Measurements from ENCODE around the gene CDKN2B-AS1.

Gene CDKN2B-AS1

DNA sequence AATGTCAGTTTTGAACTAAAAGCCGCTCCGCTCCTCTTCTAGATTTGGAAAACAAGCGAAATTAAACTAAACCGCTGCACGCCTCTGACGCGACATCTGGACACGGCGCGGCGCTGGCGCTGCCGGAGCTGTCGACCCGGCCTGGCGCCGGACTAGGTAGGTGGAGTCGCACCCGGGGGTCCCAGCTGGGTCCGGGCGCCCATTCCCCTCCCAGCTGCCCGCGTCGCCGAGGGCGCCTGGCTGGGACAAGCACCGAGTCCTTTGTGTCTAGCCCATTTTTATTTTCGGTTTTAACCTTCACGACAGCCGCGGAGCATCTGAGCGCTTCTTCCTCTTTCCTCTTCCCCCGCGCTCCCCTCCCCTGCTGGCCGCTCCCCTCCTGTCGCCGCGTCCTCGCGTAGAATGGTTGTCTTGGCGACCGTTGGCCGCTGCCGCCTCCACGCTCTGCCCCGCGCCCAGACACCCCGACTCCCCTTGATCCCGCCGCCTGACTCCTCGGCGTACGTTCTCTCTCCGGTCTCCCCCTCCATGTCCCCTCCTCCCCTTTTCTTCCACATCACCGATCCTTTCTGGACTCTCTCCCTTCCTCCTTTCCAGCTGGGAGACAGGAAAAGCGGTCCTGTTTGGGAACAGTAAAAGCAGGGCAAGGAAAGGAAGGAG, 545 bp downstream of the CDKN2B-AS1 start:
- Histone ChIP-seq H3K27me3 (ENCODE audit: control insufficient read depth, insufficient read depth, low read length) (peaks cover 35% of the 10 kb centered on the region), H3K27ac (ENCODE audit: low read length) (no peak overlapping the region), H3K9me3 (ENCODE audit: control insufficient read depth, insufficient read depth, low read length) (no peaks in the 10 kb centered on the region), H3K4me3 (ENCODE audit: low read length) (peak overlapping the region; percentile 56; the same call in 1 of the 2 replicates), H3K4me1 (ENCODE audit: control insufficient read depth, insufficient read depth, low read length) (no peaks in the 10 kb centered on the region; the same call in 1 of the 2 replicates), H3K36me3 (ENCODE audit: control insufficient read depth, insufficient read depth, low read length) (no peaks in the 10 kb centered on the region)
- WGBS (ENCODE audit: insufficient coverage, insufficient read length): no CpG with 5 or more reads among the region's 56 CpGs
- no peak for DNase-seq (ENCODE audit: low read depth, low spot score)

DNA sequence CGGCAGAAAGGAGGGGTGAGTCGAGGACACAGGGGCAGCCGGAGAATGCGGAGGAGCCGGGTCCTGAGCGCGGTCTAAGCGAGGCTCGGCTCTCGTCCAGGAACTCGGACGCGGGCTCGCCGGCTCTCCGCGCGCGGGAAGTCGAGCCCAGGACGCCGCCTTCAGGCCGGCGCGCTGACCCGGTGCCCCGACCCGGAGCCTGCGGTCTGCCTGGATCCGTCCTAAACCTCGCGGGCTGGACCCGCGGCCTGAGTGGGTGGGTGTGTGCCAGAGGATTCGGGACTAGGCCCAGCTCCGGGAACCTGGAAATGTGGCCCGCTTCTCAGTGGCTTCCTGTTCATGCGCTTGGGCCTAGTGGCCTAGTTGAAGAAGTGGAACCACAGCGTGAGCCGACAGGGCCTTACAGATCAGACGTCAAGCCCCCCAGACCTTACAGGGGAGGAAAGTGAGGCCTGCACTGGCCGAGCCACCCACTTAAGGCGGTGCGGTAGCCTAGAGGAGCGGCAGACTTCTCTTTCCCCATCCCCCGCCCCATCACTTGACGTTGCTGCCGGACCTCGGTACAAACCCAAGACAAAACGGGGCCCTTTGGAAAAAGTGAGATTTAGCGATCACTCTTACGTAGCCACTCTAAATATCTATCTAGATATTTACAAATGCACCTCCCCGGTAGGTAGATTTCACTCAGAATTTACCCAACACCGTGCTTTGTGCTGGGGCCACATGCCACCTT, 1.2 kb downstream of the CDKN2B-AS1 start:
- Histone ChIP-seq H3K36me3 (ENCODE audit: control insufficient read depth, insufficient read depth, low read length) (no peaks in the 10 kb centered on the region), H3K4me3 (ENCODE audit: low read length) (peak overlapping the region; percentile 56; the same call in 1 of the 2 replicates), H3K27me3 (ENCODE audit: control insufficient read depth, insufficient read depth, low read length) (peaks cover 32% of the 10 kb centered on the region), H3K4me1 (ENCODE audit: control insufficient read depth, insufficient read depth, low read length) (no peaks in the 10 kb centered on the region; the same call in 1 of the 2 replicates), H3K9me3 (ENCODE audit: control insufficient read depth, insufficient read depth, low read length) (no peaks in the 10 kb centered on the region), H3K27ac (ENCODE audit: low read length) (no peak overlapping the region)
- WGBS (ENCODE audit: insufficient coverage, insufficient read length): no CpG with 5 or more reads among the region's 54 CpGs
- DNase-seq (ENCODE audit: low read depth, low spot score): no peak

DNA sequence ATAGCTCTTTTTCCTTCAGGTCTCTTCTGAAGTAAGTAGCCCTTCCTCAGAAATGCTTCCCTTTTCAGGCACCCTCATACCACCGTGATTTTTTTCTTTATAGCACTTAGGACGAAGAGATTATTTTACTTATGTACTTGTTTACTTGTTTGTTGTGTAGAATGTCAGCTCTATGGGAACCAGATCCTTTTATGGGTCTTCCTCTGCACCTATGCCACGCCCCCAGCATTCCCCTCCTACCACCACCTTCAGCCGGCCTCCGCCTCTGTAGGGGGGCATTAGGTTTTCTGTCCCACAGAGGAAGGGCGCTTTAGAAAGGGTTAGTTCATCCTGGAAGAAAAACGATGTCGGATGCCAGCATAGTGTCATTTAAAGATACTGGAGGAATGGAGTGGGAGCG, 1.8 kb downstream of the CDKN2B-AS1 start:
- Histone ChIP-seq H3K27ac (ENCODE audit: low read length) (no peak overlapping the region), H3K27me3 (ENCODE audit: control insufficient read depth, insufficient read depth, low read length) (peaks cover 29% of the 10 kb centered on the region)

DNA sequence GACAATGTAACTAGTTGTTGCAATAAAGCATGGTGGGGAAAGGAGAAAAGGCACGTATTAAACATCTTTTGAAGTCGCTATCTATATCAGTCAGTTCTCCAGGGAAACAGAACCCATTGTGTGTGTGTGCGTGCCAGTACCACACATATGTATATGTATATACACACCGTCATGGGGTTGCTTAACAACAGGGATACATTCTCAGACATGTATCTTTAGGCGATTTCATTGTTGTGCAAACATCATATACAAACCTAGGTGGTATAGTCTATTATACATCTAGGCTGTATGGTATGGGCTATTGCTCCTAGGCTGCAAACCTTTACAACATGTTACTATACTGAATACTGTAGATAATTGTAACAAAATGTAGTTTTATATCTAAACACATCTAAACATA, 2.3 kb downstream of the CDKN2B-AS1 start:
- H3K36me3 ChIP-seq (ENCODE audit: control insufficient read depth, insufficient read depth, low read length): no peaks in the 10 kb centered on the region
- H3K27ac ChIP-seq (ENCODE audit: low read length): no peak overlapping the region
- no peak overlapping the region for H3K4me3 ChIP-seq (ENCODE audit: low read length)
- no peaks in the 10 kb centered on the region for H3K9me3 ChIP-seq (ENCODE audit: control insufficient read depth, insufficient read depth, low read length)
- no peaks in the 10 kb centered on the region; the same call in 1 of the 2 replicates for H3K4me1 ChIP-seq (ENCODE audit: control insufficient read depth, insufficient read depth, low read length)
- DNase-seq (ENCODE audit: low read depth, low spot score): no peak
- no CpG with 5 or more reads among the region's 5 CpGs for WGBS (ENCODE audit: insufficient coverage, insufficient read length)
- H3K27me3 ChIP-seq (ENCODE audit: control insufficient read depth, insufficient read depth, low read length): peaks cover 26% of the 10 kb centered on the region

More for the DNA sequence above, 1.8 kb downstream of the CDKN2B-AS1 start:
- H3K9me3 ChIP-seq (ENCODE audit: control insufficient read depth, insufficient read depth, low read length): no peaks in the 10 kb centered on the region
- WGBS (ENCODE audit: insufficient coverage, insufficient read length): no CpG with 5 or more reads among the region's 9 CpGs
- no peak for DNase-seq (ENCODE audit: low read depth, low spot score)
- no peak overlapping the region; the same call in 1 of the 2 replicates for H3K4me3 ChIP-seq (ENCODE audit: low read length)
- no peaks in the 10 kb centered on the region; the same call in 1 of the 2 replicates for H3K4me1 ChIP-seq (ENCODE audit: control insufficient read depth, insufficient read depth, low read length)
- no peaks in the 10 kb centered on the region for H3K36me3 ChIP-seq (ENCODE audit: control insufficient read depth, insufficient read depth, low read length)

DNA sequence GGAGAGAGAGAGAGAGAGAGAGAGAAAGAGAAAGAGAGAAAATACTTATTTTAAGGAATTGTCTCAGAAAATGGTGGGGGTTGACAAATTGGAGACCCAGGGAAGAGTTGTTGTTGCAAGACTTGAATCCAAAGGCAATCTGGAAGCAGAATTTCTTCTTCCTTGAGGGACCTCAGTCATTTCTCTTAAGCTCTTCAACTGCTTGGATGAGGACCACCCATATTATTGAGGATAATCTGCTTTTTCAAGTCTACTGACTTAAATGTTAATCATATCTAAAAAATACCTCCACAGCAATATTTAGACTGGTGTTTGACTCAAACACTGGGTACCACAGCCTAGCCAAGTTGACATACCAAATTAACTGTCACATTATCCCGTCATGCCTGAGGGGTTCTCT, 2.9 kb downstream of the CDKN2B-AS1 start:
- no peaks in the 10 kb centered on the region for H3K36me3 ChIP-seq (ENCODE audit: control insufficient read depth, insufficient read depth, low read length)
- no peak overlapping the region for H3K4me3 ChIP-seq (ENCODE audit: low read length)
- H3K4me1 ChIP-seq (ENCODE audit: control insufficient read depth, insufficient read depth, low read length): no peaks in the 10 kb centered on the region; the same call in 1 of the 2 replicates
- no peaks in the 10 kb centered on the region for H3K9me3 ChIP-seq (ENCODE audit: control insufficient read depth, insufficient read depth, low read length)
- DNase-seq (ENCODE audit: low read depth, low spot score): no peak
- H3K27me3 ChIP-seq (ENCODE audit: control insufficient read depth, insufficient read depth, low read length): peaks cover 26% of the 10 kb centered on the region
- no peak overlapping the region for H3K27ac ChIP-seq (ENCODE audit: low read length)
- no CpG with 5 or more reads among the region's 1 CpG for WGBS (ENCODE audit: insufficient coverage, insufficient read length)

DNA sequence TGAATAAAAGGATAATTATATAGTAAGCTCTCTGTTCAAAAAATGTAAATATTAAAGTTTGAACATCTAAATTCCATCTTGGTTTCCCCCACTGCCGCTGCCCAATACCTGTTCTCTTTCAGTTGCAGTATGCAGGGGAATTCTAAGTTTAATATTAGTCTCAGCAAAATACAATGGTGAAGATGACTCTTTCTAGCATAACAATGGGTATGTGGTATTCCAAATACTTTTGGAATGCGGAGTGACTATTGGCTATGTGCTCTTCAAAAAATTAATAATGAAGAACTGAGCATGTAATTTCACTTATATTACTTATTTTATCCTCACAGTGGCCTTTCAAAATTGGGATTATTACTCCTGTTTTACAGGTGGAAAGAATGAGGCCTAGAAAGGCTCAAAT, 3.4 kb downstream of the CDKN2B-AS1 start:
- WGBS (ENCODE audit: insufficient coverage, insufficient read length): no CpG with 5 or more reads among the region's 2 CpGs
- Histone ChIP-seq H3K4me3 (ENCODE audit: low read length) (no peak overlapping the region), H3K4me1 (ENCODE audit: control insufficient read depth, insufficient read depth, low read length) (no peaks in the 10 kb centered on the region; the same call in 1 of the 2 replicates), H3K27ac (ENCODE audit: low read length) (no peak overlapping the region), H3K9me3 (ENCODE audit: control insufficient read depth, insufficient read depth, low read length) (no peaks in the 10 kb centered on the region), H3K27me3 (ENCODE audit: control insufficient read depth, insufficient read depth, low read length) (peaks cover 26% of the 10 kb centered on the region), H3K36me3 (ENCODE audit: control insufficient read depth, insufficient read depth, low read length) (no peaks in the 10 kb centered on the region)
- DNase-seq (ENCODE audit: low read depth, low spot score): no peak

DNA sequence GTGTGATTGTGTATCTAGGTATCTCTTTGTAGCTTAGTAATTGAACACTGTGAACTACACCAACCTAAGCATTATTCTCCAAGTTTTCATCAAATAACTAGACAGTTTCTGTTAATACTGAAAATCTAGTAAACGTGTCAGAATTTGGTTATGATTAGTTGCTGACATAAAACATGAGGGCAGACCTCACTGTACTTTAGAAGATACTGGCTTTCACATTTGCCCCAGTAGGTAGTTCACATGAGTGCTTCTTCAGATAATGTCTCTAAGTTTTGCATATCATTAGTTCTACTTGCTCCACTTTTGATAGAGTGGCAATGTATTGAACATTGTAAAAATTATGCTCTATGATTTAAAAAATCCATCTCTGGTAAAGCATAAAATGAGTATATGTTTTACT, 7.4 kb downstream of the CDKN2B-AS1 start:
- Histone ChIP-seq H3K4me3 (ENCODE audit: low read length) (no peak overlapping the region), H3K27me3 (ENCODE audit: control insufficient read depth, insufficient read depth, low read length) (peaks cover 22% of the 10 kb centered on the region; the same call in 1 of the 2 replicates)
- WGBS (ENCODE audit: insufficient coverage, insufficient read length): no CpG with 5 or more reads among the region's 1 CpG

DNA sequence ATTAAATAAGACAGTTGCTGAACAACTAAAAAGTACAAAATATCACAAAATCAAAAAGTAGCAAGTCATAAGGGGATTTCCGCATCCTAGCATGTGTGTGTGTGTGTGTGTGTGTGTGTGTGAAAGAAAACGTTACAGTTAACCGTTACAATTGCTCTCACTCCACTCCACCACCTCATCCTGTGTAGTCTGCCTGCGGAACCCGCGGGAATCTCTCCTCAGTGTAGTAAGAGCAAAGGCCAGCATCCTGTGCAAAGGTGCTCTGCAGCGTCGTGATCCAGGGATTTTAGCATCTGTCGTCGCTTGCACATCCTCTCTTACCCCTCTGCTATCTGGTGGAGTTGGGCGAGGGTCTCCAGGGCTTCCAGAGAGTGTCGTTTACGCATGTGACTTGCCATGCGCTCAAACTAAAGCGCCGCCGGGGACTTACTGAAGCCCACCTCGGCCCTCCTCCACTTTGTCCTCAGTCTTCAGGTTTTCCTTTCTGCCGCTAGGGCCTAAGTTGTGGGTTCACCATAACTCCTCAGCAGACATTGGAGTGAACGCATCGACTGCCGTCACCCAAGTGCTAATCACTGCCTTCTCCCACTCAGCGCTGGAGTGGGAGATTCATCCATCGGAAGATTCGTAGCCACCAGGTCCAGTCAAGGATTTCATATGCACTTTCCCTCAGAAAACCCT, 10.6 kb downstream of the CDKN2B-AS1 start:
- Histone ChIP-seq H3K27me3 (ENCODE audit: control insufficient read depth, insufficient read depth, low read length) (peaks cover 22% of the 10 kb centered on the region; the same call in 1 of the 2 replicates), H3K4me3 (ENCODE audit: low read length) (no peak overlapping the region; the same call in 1 of the 2 replicates), H3K4me1 (ENCODE audit: control insufficient read depth, insufficient read depth, low read length) (no peaks in the 10 kb centered on the region), H3K9me3 (ENCODE audit: control insufficient read depth, insufficient read depth, low read length) (no peaks in the 10 kb centered on the region), H3K36me3 (ENCODE audit: control insufficient read depth, insufficient read depth, low read length) (no peaks in the 10 kb centered on the region), H3K27ac (ENCODE audit: low read length) (no peak overlapping the region)
- DNase-seq (ENCODE audit: low read depth, low spot score): no peak
- no CpG with 5 or more reads among the region's 25 CpGs for WGBS (ENCODE audit: insufficient coverage, insufficient read length)

More for the DNA sequence above, 7.4 kb downstream of the CDKN2B-AS1 start:
- Histone ChIP-seq H3K9me3 (ENCODE audit: control insufficient read depth, insufficient read depth, low read length) (no peaks in the 10 kb centered on the region), H3K36me3 (ENCODE audit: control insufficient read depth, insufficient read depth, low read length) (no peaks in the 10 kb centered on the region), H3K27ac (ENCODE audit: low read length) (no peak overlapping the region), H3K4me1 (ENCODE audit: control insufficient read depth, insufficient read depth, low read length) (no peaks in the 10 kb centered on the region)
- no peak for DNase-seq (ENCODE audit: low read depth, low spot score)

DNA sequence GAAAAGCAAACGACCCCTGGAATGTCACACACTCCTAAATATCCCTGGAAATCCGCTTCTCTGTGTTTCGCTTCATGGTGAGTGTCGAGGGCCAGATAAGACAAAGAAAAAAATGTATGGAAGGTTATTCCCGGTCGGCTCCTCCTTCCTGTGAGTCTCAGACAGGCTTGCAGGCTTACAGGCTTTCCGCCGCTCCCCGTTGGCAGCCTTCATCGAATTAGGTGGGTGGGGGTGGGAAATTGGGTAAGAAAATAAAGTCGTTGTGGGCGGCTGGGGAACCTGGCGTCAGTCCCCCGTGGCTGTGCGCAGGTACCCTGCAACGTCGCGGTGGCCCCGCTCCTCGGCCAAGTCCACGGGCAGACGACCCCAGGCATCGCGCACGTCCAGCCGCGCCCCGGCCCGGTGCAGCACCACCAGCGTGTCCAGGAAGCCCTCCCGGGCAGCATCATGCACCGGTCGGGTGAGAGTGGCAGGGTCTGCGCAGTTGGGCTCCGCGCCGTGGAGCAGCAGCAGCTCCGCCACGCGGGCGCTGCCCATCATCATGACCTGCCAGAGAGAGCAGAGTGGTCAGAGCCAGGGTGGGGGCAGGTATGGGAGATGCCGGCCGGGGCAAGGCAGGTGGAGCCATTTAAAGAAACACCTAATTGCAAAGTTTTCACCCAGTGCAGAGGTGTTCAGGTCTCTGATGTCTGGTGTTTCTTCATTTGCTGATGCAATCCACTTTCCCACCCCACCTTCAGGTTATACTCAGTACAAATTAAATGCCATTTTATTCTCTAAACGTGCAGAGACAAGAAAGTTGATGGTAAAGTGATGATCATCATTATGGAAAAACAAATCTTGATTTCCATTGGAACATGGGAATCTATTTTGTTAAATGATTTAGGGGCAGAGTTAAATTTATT, 11.4 kb downstream of the CDKN2B-AS1 start:
- no peaks in the 10 kb centered on the region for H3K36me3 ChIP-seq (ENCODE audit: control insufficient read depth, insufficient read depth, low read length)
- WGBS (ENCODE audit: insufficient coverage, insufficient read length): no CpG with 5 or more reads among the region's 44 CpGs
- H3K4me1 ChIP-seq (ENCODE audit: control insufficient read depth, insufficient read depth, low read length): no peaks in the 10 kb centered on the region
- peaks cover 20% of the 10 kb centered on the region; the same call in 1 of the 2 replicates for H3K27me3 ChIP-seq (ENCODE audit: control insufficient read depth, insufficient read depth, low read length)
- no peak overlapping the region for H3K27ac ChIP-seq (ENCODE audit: low read length)
- H3K9me3 ChIP-seq (ENCODE audit: control insufficient read depth, insufficient read depth, low read length): no peaks in the 10 kb centered on the region
- H3K4me3 ChIP-seq (ENCODE audit: low read length): peak overlapping the region; percentile 35; the same call in 1 of the 2 replicates
- no peak for DNase-seq (ENCODE audit: low read depth, low spot score)

All from iPS DF 6.9 (cell line).